ENCODE measurements around the gene MFSD11. TPM values are rescaled to one million over a fixed set of nuclear protein-coding genes. Genes with fewer than 3 reads are reported as not detected.

Gene MFSD11
- polyA plus RNA-seq, 2 of the 4 experiments (the other 2 are of a cell fraction) = 17.5 to 26.0 TPM

- Histone ChIP-seq H3K4me1 (peaks cover 17% of the 10 kb centered on the region), H3K9me3 (no peaks in the 10 kb centered on the region), H3K4me2 (no peak overlapping the region), H3K4me3 (no peak overlapping the region), H3K27ac (no peak overlapping the region)
- no peak for DNase-seq (ENCODE audit: low read depth in 1 of 2, low spot score in 1 of 2)
- no peak for FAIRE-seq
- 95% methylated on average over 9 of the region's 9 CpGs for WGBS (ENCODE audit: missing lambda C conversion rate)
- no peak for TF ChIP-seq FOXS1 (CRISPR knock-in tag; IDR thresholded peaks at IDR 0.05)
- no peak for TF ChIP-seq CHD2 (IDR thresholded peaks at IDR 0.05; ENCODE audit: low read length, partially characterized antibody)
- TF ChIP-seq SREBF2 (IDR thresholded peaks at IDR 0.05) = no peak
- no peak for TF ChIP-seq RCOR1 (IDR thresholded peaks at IDR 0.05; ENCODE audit: low read depth, low read length)
- TF ChIP-seq CTCF (IDR thresholded peaks at IDR 0.05) = no peak
- TF ChIP-seq JUNB (IDR thresholded peaks at IDR 0.05) = no peak
- no peak for TF ChIP-seq MAX (IDR thresholded peaks at IDR 0.05)
- TF ChIP-seq E2F6 (IDR thresholded peaks at IDR 0.05; ENCODE audit: borderline replicate concordance, low read depth) = no peak
- no peak for TF ChIP-seq FOSB (CRISPR knock-in tag; IDR thresholded peaks at IDR 0.05)
- TF ChIP-seq HMGXB4 (CRISPR knock-in tag; IDR thresholded peaks at IDR 0.05; ENCODE audit: borderline replicate concordance) = no peak
- no peak for TF ChIP-seq POLR2A (IDR thresholded peaks at IDR 0.05; ENCODE audit: low read length)
- no peak for TF ChIP-seq CBX2 (IDR thresholded peaks at IDR 0.05; ENCODE audit: borderline replicate concordance, low read depth)
- no peak for TF ChIP-seq HDAC2 (IDR thresholded peaks at IDR 0.05)
- no peak for TF ChIP-seq NFE2L2 (conservative IDR thresholded peaks at IDR 0.05; ENCODE audit: low read length)
- TF ChIP-seq ESRRA (IDR thresholded peaks at IDR 0.05; ENCODE audit: borderline replicate concordance, low read length) = no peak
- TF ChIP-seq RAD21 (conservative IDR thresholded peaks at IDR 0.05 in 1 of 2, IDR thresholded peaks at IDR 0.05 in 1 of 2) = no peak
- ChIA-PET CTCF (interaction anchor here (1.3 to 26.0 kb wide), 5 partner anchors 10 to 203 kb away, joined by 5 to 456 read pairs (median 161); partner anchors contain the start of genes MFSD11 and MXRA7), POLR2A (no interaction called here)
- no peak for ATAC-seq
Measured at GRCh38 chr17:76723812-76724211, 14.1 kb upstream of the MFSD11 start.

GRCh38 chr17:76725580-76726230, 12.2 kb upstream of the MFSD11 start:
- peak; percentile 35 to 47; a peak in 5 of 6 replicates for ATAC-seq
- H3K9me3 ChIP-seq = no peaks in the 10 kb centered on the region
- CTCF ChIA-PET = interaction anchor here (0.6 to 26.0 kb wide), 10 partner anchors 9 to 344 kb away, joined by 3 to 456 read pairs (median 4); partner anchors contain the start of gene MXRA7
- FAIRE-seq = no peak
- peaks cover 17% of the 10 kb centered on the region for H3K4me1 ChIP-seq
- peak overlapping the region; percentile 93 to 99 for H3K27ac ChIP-seq
- 3% methylated on average over 23 of the region's 38 CpGs for WGBS (ENCODE audit: missing lambda C conversion rate)
- POLR2A ChIA-PET = interaction anchor here (0.6 to 3.8 kb wide), 6 partner anchors 9 to 313 kb away, joined by 3 to 12 read pairs (median 6); partner anchors contain the start of genes MFSD11, MXRA7 and SRSF2
- TF ChIP-seq MAFK (IDR thresholded peaks at IDR 0.05; ENCODE audit: partially characterized antibody) (no peak), MYC (IDR thresholded peaks at IDR 0.05; ENCODE audit: borderline replicate concordance, low read length) (0 out of 2 replicates have a peak, but pooled peaks have one; percentile 34), HOXA7 (CRISPR knock-in tag; IDR thresholded peaks at IDR 0.05) (no peak), RFX5 (IDR thresholded peaks at IDR 0.05) (no peak), KDM5A (IDR thresholded peaks at IDR 0.05) (peak; percentile 16; the same call in 1 of the 2 replicates), BCL3 (IDR thresholded peaks at IDR 0.05) (0 out of 3 replicates have a peak, but pooled peaks have one; percentile 5)
- peak overlapping the region; percentile 90 for H3K4me2 ChIP-seq
- peak; percentile 58 to 71 for DNase-seq (ENCODE audit: low read depth in 1 of 2, low spot score in 1 of 2)
- peak overlapping the region; percentile 97 for H3K4me3 ChIP-seq
